Measurements from ENCODE around the gene TTC16. TPM values are rescaled to one million over a fixed set of nuclear protein-coding genes. Genes with fewer than 3 reads are reported as not detected.

TTC16 gene
- not detected in 2 replicates for total RNA-seq

GRCh38 chr9:127715470-127716337 is at the start of gene TTC16, which contains the start of gene PTRH1:
Gene TTC16 (plus strand): TSS chr9:127716079. CDS start chr9:127716146, 67 bp downstream.
Gene PTRH1 (minus strand): TSS chr9:127715663. CDS start chr9:127715639, 24 bp downstream.

GRCh38 chr9:127706836-127707241 is 9.0 kb upstream of the TTC16 start, which contains the start of gene CFAP157:
Gene CFAP157 (plus strand): TSS chr9:127706988. CDS start chr9:127707032, 44 bp downstream.

GRCh38 chr9:127734747-127735529 is 19.1 kb downstream of the TTC16 start, which contains the start of gene TOR2A:
Gene TOR2A (minus strand): TSS chr9:127735294. CDS start chr9:127735270, 24 bp downstream.

GRCh38 chr9:127778280-127779135 is 62.6 kb downstream of the TTC16 start, which contains the start of gene SH2D3C:
Gene SH2D3C (minus strand): TSS chr9:127778666. CDS start chr9:127778627, 39 bp downstream.

Other genes starting within 250 kb of the TTC16 start
- gene STXBP1, start 103.8 kb upstream of the TTC16 start, total RNA-seq: 10.9 and 18.9 TPM in 2 replicates
- 0.07 TPM in 1 of 2 replicates, not detected in the other for gene CFAP157, start 9.1 kb upstream of the TTC16 start, total RNA-seq
- 16.0 and 24.9 TPM in 2 replicates for gene PTRH1, start 416 bp upstream of the TTC16 start, total RNA-seq
- 2.7 and 7.3 TPM in 2 replicates for gene TOR2A, start 19.2 kb downstream of the TTC16 start, total RNA-seq
- gene SH2D3C, start 62.6 kb downstream of the TTC16 start, total RNA-seq: under 0.01 and 0.07 TPM in 2 replicates
- gene CDK9, start 70.0 kb downstream of the TTC16 start, total RNA-seq: 74.5 and 80.0 TPM in 2 replicates
- gene FPGS, start 86.8 kb downstream of the TTC16 start, total RNA-seq: 42.7 and 60.6 TPM in 2 replicates
- gene ENG, start 138.6 kb downstream of the TTC16 start, total RNA-seq: 0.34 and 2.3 TPM in 2 replicates
- gene AK1, start 161.6 kb downstream of the TTC16 start, total RNA-seq: 20.5 and 33.5 TPM in 2 replicates
- 14.0 and 21.5 TPM in 2 replicates for gene ST6GALNAC6, start 183.5 kb downstream of the TTC16 start, total RNA-seq
- gene ST6GALNAC4, start 201.0 kb downstream of the TTC16 start, total RNA-seq: 25.3 and 42.9 TPM in 2 replicates
- 4.1 and 4.3 TPM in 2 replicates for gene PIP5KL1, start 214.7 kb downstream of the TTC16 start, total RNA-seq
- 13.7 and 16.2 TPM in 2 replicates for gene DPM2, start 221.8 kb downstream of the TTC16 start, total RNA-seq